CD4-positive, alpha-beta T cell treated with Interleukin-17A for 1 hour (primary cell): ENCODE data around the gene EYA2.
"Not testable (repeated sequence)": the region's sequence is repeated elsewhere in the genome, so short reads cannot be mapped to it uniquely, and the experiment has no call there.

ENCODE experiments used
- DNase-seq: peaks from one replicate; pipeline ENCODE4 v3.0.0-alpha.2; 2020

The EYA2 gene

GRCh38 chr20:46897328-46897880, 2.8 kb downstream of the EYA2 start:
- no peak for DNase-seq

GRCh38 chr20:46898423-46898822, 3.8 kb downstream of the EYA2 start:
- DNase-seq = no peak

GRCh38 chr20:46899621-46900020, 5.0 kb downstream of the EYA2 start:
- DNase-seq = no peak

GRCh38 chr20:46900086-46900485, 5.4 kb downstream of the EYA2 start:
- no peak for DNase-seq

GRCh38 chr20:46900826-46901225, 6.2 kb downstream of the EYA2 start:
- DNase-seq = no peak

- DNase-seq = no peak
Observed at GRCh38 chr20:46901638-46902037, 7.0 kb downstream of the EYA2 start.

GRCh38 chr20:46903256-46903655, 8.6 kb downstream of the EYA2 start:
- DNase-seq = no peak

GRCh38 chr20:46903937-46904336, 9.3 kb downstream of the EYA2 start:
- DNase-seq = no peak

- DNase-seq = no peak
Observed at GRCh38 chr20:46905364-46906125, 10.9 kb downstream of the EYA2 start.

GRCh38 chr20:46913329-46914044, 18.8 kb downstream of the EYA2 start:
- no peak for DNase-seq

GRCh38 chr20:46914789-46915379, 20.2 kb downstream of the EYA2 start:
- DNase-seq = no peak

GRCh38 chr20:46915575-46916257, 21.1 kb downstream of the EYA2 start:
- DNase-seq = no peak

- DNase-seq = no peak
Observed at GRCh38 chr20:46916258-46916603, 21.6 kb downstream of the EYA2 start.

- no peak for DNase-seq
Observed at GRCh38 chr20:46917155-46917554, 22.5 kb downstream of the EYA2 start.

GRCh38 chr20:46920114-46920513, 25.5 kb downstream of the EYA2 start:
- DNase-seq = no peak

- not testable (repeated sequence) for DNase-seq
Observed at GRCh38 chr20:46922841-46923240, 28.2 kb downstream of the EYA2 start.

GRCh38 chr20:46923550-46923949, 28.9 kb downstream of the EYA2 start:
- no peak for DNase-seq

GRCh38 chr20:46928580-46929132, 34.0 kb downstream of the EYA2 start:
- DNase-seq = no peak

- no peak for DNase-seq
Observed at GRCh38 chr20:46929902-46930301, 35.3 kb downstream of the EYA2 start.

GRCh38 chr20:46930640-46931339, 36.1 kb downstream of the EYA2 start:
- no peak for DNase-seq

GRCh38 chr20:46931699-46932098, 37.1 kb downstream of the EYA2 start:
- DNase-seq = no peak

GRCh38 chr20:46932439-46932838, 37.8 kb downstream of the EYA2 start:
- DNase-seq = not testable (repeated sequence)
